ENCODE data around the gene YAP1. TPM values are rescaled to one million over a fixed set of nuclear protein-coding genes. Genes with fewer than 3 reads are reported as not detected.

YAP1 gene
- total RNA-seq, 1 donor: 169 TPM

- no peak for DNase-seq (ENCODE audit: low read depth)
- no peak for TF ChIP-seq CTCF (IDR thresholded peaks at IDR 0.05; ENCODE audit: insufficient read depth, low read length)
- H3K4me3 ChIP-seq (ENCODE audit: low read depth, low read length): no peak overlapping the region
These were observed 56.2 kb downstream of the YAP1 start for GRCh38 chr11:102166175-102167064.

GRCh38 chr11:102168481-102168880 is 58.2 kb downstream of the YAP1 start:
- DNase-seq (ENCODE audit: low read depth): peak; percentile 27
- TF ChIP-seq CTCF (IDR thresholded peaks at IDR 0.05; ENCODE audit: insufficient read depth, low read length): no peak
- H3K4me3 ChIP-seq (ENCODE audit: low read depth, low read length): no peak overlapping the region

GRCh38 chr11:102171101-102171500 is 60.9 kb downstream of the YAP1 start:
- peak; percentile 86 for DNase-seq (ENCODE audit: low read depth)
- no peak overlapping the region for H3K4me3 ChIP-seq (ENCODE audit: low read depth, low read length)
- no peak for TF ChIP-seq CTCF (IDR thresholded peaks at IDR 0.05; ENCODE audit: insufficient read depth, low read length)

GRCh38 chr11:102172127-102172848 is 62.0 kb downstream of the YAP1 start:
- peak; percentile 70 for DNase-seq (ENCODE audit: low read depth)
- TF ChIP-seq CTCF (IDR thresholded peaks at IDR 0.05; ENCODE audit: insufficient read depth, low read length): no peak
- H3K4me3 ChIP-seq (ENCODE audit: low read depth, low read length): no peak overlapping the region

GRCh38 chr11:102177126-102177525 is 66.9 kb downstream of the YAP1 start:
- TF ChIP-seq CTCF (IDR thresholded peaks at IDR 0.05; ENCODE audit: insufficient read depth, low read length): no peak
- no peak overlapping the region for H3K4me3 ChIP-seq (ENCODE audit: low read depth, low read length)
- no peak for DNase-seq (ENCODE audit: low read depth)

- peak; percentile 90 for DNase-seq (ENCODE audit: low read depth)
- H3K4me3 ChIP-seq (ENCODE audit: low read depth, low read length): no peak overlapping the region
- TF ChIP-seq CTCF (IDR thresholded peaks at IDR 0.05; ENCODE audit: insufficient read depth, low read length): no peak
These were observed 67.9 kb downstream of the YAP1 start for GRCh38 chr11:102177974-102178631.
